ENCODE data around the gene CHRNG.

Gene CHRNG

GRCh38 chr2:232501331-232501771 is 38.1 kb upstream of the CHRNG start:
- ChIA-PET POLR2A (no interaction called here), CTCF (no interaction called here)
- TF ChIP-seq CTCF (IDR thresholded peaks at IDR 0.05; ENCODE audit: control extremely low read depth, extremely low read depth, low read depth, missing control alignments): no peak
- no peak for DNase-seq (ENCODE audit: extremely low spot score)

GRCh38 chr2:232501794-232502390 is 37.6 kb upstream of the CHRNG start:
- TF ChIP-seq CTCF (IDR thresholded peaks at IDR 0.05; ENCODE audit: control extremely low read depth, extremely low read depth, low read depth, missing control alignments): no peak
- no peak for DNase-seq (ENCODE audit: extremely low spot score)
- CTCF ChIA-PET: no interaction called here
- POLR2A ChIA-PET: no interaction called here

GRCh38 chr2:232502511-232502910 is 37.0 kb upstream of the CHRNG start:
- POLR2A ChIA-PET: no interaction called here
- no peak for TF ChIP-seq CTCF (IDR thresholded peaks at IDR 0.05; ENCODE audit: control extremely low read depth, extremely low read depth, low read depth, missing control alignments)
- CTCF ChIA-PET: no interaction called here
- DNase-seq (ENCODE audit: extremely low spot score): no peak

- TF ChIP-seq CTCF (IDR thresholded peaks at IDR 0.05; ENCODE audit: control extremely low read depth, extremely low read depth, low read depth, missing control alignments): no peak
- no peak for DNase-seq (ENCODE audit: extremely low spot score)
- POLR2A ChIA-PET: no interaction called here
- CTCF ChIA-PET: no interaction called here
Measured at GRCh38 chr2:232502911-232503808, 36.3 kb upstream of the CHRNG start.

DNA sequence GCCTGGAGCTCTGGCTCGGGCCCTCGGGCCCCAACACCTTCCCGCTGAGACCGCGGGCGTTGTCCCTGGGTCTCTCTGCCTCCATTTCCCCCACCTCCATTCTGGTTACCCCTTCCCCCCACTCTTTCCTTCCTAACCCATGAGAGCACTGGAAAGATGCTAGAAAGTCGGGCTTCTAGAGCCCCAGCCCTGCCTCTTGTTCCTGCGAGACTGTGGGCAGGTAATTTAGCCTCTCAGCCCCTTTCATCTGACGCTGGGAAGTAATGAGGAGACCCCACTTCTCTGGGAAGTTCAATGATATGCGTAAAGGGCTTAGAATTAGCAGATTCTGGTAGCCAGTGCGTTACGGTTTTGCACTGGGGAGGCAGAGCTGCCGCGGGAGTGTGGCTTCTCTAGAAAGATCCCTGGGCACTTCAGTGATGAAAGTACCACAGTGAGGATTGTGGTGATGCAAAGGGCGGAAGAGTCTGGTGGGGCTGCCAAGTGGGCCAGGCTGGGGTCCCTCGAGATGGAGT is 35.6 kb upstream of the CHRNG start:
- ChIA-PET CTCF (interaction anchor here (1.0 kb wide), 1 partner anchor 10 kb away, joined by 3 read pairs; no protein-coding TSS in a partner anchor), POLR2A (no interaction called here)
- no peak for TF ChIP-seq CTCF (IDR thresholded peaks at IDR 0.05; ENCODE audit: control extremely low read depth, extremely low read depth, low read depth, missing control alignments)
- DNase-seq (ENCODE audit: extremely low spot score): no peak

DNA sequence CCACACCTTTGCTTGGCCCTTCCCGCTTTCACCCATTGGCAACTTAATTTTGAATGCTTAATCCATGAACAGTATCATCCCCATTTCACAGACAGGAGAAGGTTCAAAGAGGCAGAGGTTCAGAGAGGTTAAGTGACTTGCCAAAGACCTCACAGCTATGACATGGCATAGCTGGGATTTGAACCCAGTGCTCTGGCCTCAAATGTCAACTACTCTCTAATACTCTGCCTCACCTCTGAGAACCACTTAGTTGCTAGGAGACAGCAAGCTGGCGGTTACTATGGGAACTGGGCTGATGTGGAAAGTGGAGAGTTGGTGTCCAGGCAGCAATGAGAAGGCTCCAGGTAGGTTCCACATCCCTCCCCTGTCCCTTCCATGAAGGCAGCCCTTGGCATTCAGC is 35.1 kb upstream of the CHRNG start:
- TF ChIP-seq CTCF (IDR thresholded peaks at IDR 0.05; ENCODE audit: control extremely low read depth, extremely low read depth, low read depth, missing control alignments): no peak
- ChIA-PET CTCF (interaction anchor here (1.0 kb wide), 1 partner anchor 11 kb away, joined by 3 read pairs; no protein-coding TSS in a partner anchor), POLR2A (no interaction called here)
- no peak for DNase-seq (ENCODE audit: extremely low spot score)

All from GM10248 (cell line).